Right cardiac atrium (tissue), 5 donors: Measurements from ENCODE around the gene MAP3K13. TPM values are rescaled to one million over a fixed set of nuclear protein-coding genes. Genes with fewer than 3 reads are reported as not detected.
"Not testable (repeated sequence)": the region's sequence is repeated elsewhere in the genome, so short reads cannot be mapped to it uniquely, and the experiment has no call there.

Source experiments
- ATAC-seq, 2 donors: fragments of 200-7000 bp; cut with Tn5 transposase; one replicate each; pipeline versions ENCODE4 v1.8.0 to v1.9.1; 2020; ENCODE audit warnings: moderate library complexity in 2 of 2, mild to moderate bottlenecking in 1 of 2
- DNase-seq, 3 donors: peaks; one replicate each; pipeline ENCODE4 v3.0.0-alpha.2; 2020
- H3K27ac ChIP-seq: one replicate; pipeline ENCODE4 v1.5.1; 2013; ENCODE audit warnings: mild to moderate bottlenecking, low read length, control low read depth, moderate library complexity
- H3K27me3 ChIP-seq: one replicate; pipeline ENCODE4 v1.6.1; 2013; ENCODE audit not compliant: control insufficient read depth, insufficient read depth
- H3K4me1 ChIP-seq: one replicate; pipeline ENCODE4 v1.6.1; 2013; ENCODE audit warnings: low read length; ENCODE audit not compliant: control insufficient read depth, insufficient read depth
- H3K4me3 ChIP-seq: one replicate; pipeline ENCODE4 v1.5.1; 2013; ENCODE audit warnings: low read length, control low read depth
- H3K9me3 ChIP-seq: one replicate; pipeline ENCODE4 v1.6.1; 2013; ENCODE audit warnings: low read length; ENCODE audit not compliant: control insufficient read depth
- WGBS: extraction: QIAGEN DNeasy Blood & Tissue Kit; methylation state at CpG from one replicate; pipeline ENCODE4 v1.1.7; 2013; 5-methylcytosine and 5-hydroxymethylcytosine counted together
- intact Hi-C, 4 donors: fragments of 100-400 bp; cut with DNase I; formaldehyde crosslinking; loops; one replicate each; pipeline versions ENCODE4 v1.11.0 to v1.14.0; 2022 to 2023
- polyA plus RNA-seq: library from polyadenylated mRNA; stranded (reverse); fragments of 200-250 nt; gene quantifications from one replicate; pipeline ENCODE4 v1.2.3, GENCODE V29; 2013
- total RNA-seq, 4 donors: library from RNA; stranded (reverse); fragmentation: NEBNext Ultra II Directional; extraction: Animal tissue kit (Norgen Biotek cat#: 25700); gene quantifications; one replicate each; pipeline ENCODE4 v1.2.1, GENCODE V29; 2021
- donor health status: healthy with polysubstance abuse.
- donor health status: DM: no; HTN: yes; CAD: no.
- donor health status: DM: no; HTN: no; CAD: no.
- donor health status: DM: no; HTN: yes; CAD: no; lungs with severe emphysema.
- donor health status: DM: yes; HTN: yes; CAD: no.

Gene MAP3K13
- total and polyA plus RNA-seq, 5 donors: 10.8 to 18.5 (median 12.3) TPM

- DNase-seq, intact Hi-C loops, H3K27ac ChIP-seq, H3K9me3 ChIP-seq, H3K4me3 ChIP-seq, H3K27me3 ChIP-seq, H3K4me1 ChIP-seq, ATAC-seq: not testable (repeated sequence)
- WGBS: 94% methylated on average over 8 of the region's 8 CpGs
These were observed 88.5 kb downstream of the MAP3K13 start for GRCh38 chr3:185451432-185451831.

GRCh38 chr3:185457376-185457775 lies 94.4 kb downstream of the MAP3K13 start:
- no peaks in the 10 kb centered on the region for H3K4me1 ChIP-seq
- no peak overlapping the region for H3K27ac ChIP-seq
- H3K27me3 ChIP-seq: no peaks in the 10 kb centered on the region
- no peaks in the 10 kb centered on the region for H3K9me3 ChIP-seq
- H3K4me3 ChIP-seq: no peak overlapping the region
- DNase-seq (no peak), ATAC-seq (no peak)
- intact Hi-C loops: no loop called here
- WGBS: 73% methylated on average over 2 of the region's 2 CpGs

GRCh38 chr3:185460309-185460708 lies 97.4 kb downstream of the MAP3K13 start:
- Histone ChIP-seq H3K27me3 (no peaks in the 10 kb centered on the region), H3K4me1 (no peaks in the 10 kb centered on the region), H3K4me3 (no peak overlapping the region), H3K9me3 (no peaks in the 10 kb centered on the region), H3K27ac (no peak overlapping the region)
- 82% methylated on average over 5 of the region's 5 CpGs for WGBS
- ATAC-seq: no peak
- intact Hi-C loops: no loop called here
- no peak for DNase-seq

GRCh38 chr3:185460719-185461350 lies 97.9 kb downstream of the MAP3K13 start:
- DNase-seq: no peak
- Histone ChIP-seq H3K27me3 (no peaks in the 10 kb centered on the region), H3K4me3 (no peak overlapping the region), H3K27ac (no peak overlapping the region), H3K4me1 (no peaks in the 10 kb centered on the region), H3K9me3 (no peaks in the 10 kb centered on the region)
- intact Hi-C loops: no loop called here
- no peak for ATAC-seq
- 80% methylated on average over 6 of the region's 6 CpGs for WGBS

GRCh38 chr3:185465471-185465870 lies 102.5 kb downstream of the MAP3K13 start:
- Histone ChIP-seq H3K9me3 (no peaks in the 10 kb centered on the region), H3K27me3 (no peaks in the 10 kb centered on the region), H3K4me3 (no peak overlapping the region), H3K4me1 (no peaks in the 10 kb centered on the region), H3K27ac (no peak overlapping the region)
- 95% methylated on average over 9 of the region's 9 CpGs for WGBS
- no peak for ATAC-seq
- DNase-seq: no peak
- intact Hi-C loops: no loop called here

GRCh38 chr3:185466123-185466522 lies 103.2 kb downstream of the MAP3K13 start:
- intact Hi-C loops, DNase-seq, H3K27me3 ChIP-seq, H3K4me1 ChIP-seq, ATAC-seq, H3K27ac ChIP-seq, H3K4me3 ChIP-seq, H3K9me3 ChIP-seq: not testable (repeated sequence)
- WGBS: 95% methylated on average over 5 of the region's 5 CpGs

GRCh38 chr3:185469542-185469941 lies 106.6 kb downstream of the MAP3K13 start:
- Histone ChIP-seq H3K4me3 (no peak overlapping the region), H3K9me3 (no peaks in the 10 kb centered on the region), H3K27me3 (no peaks in the 10 kb centered on the region), H3K4me1 (no peaks in the 10 kb centered on the region), H3K27ac (no peak overlapping the region)
- WGBS: 84% methylated on average over 3 of the region's 3 CpGs
- DNase-seq: no peak
- no peak for ATAC-seq
- intact Hi-C loops: no loop called here

GRCh38 chr3:185470323-185470722 lies 107.4 kb downstream of the MAP3K13 start:
- H3K4me3 ChIP-seq: no peak overlapping the region
- H3K27me3 ChIP-seq: no peaks in the 10 kb centered on the region
- H3K4me1 ChIP-seq: no peaks in the 10 kb centered on the region
- H3K27ac ChIP-seq: no peak overlapping the region
- ATAC-seq (no peak), DNase-seq (no peak)
- WGBS: 74% methylated on average over 3 of the region's 3 CpGs
- no peaks in the 10 kb centered on the region for H3K9me3 ChIP-seq
- intact Hi-C loops: no loop called here

GRCh38 chr3:185473290-185473815 lies 110.4 kb downstream of the MAP3K13 start:
- no peaks in the 10 kb centered on the region for H3K9me3 ChIP-seq
- intact Hi-C loops: no loop called here
- DNase-seq (no peak), ATAC-seq (no peak)
- no peak overlapping the region for H3K4me3 ChIP-seq
- no peaks in the 10 kb centered on the region for H3K27me3 ChIP-seq
- WGBS: 93% methylated on average over 15 of the region's 15 CpGs
- H3K27ac ChIP-seq: no peak overlapping the region
- no peaks in the 10 kb centered on the region for H3K4me1 ChIP-seq

GRCh38 chr3:185474922-185475321 lies 112.0 kb downstream of the MAP3K13 start:
- ATAC-seq, H3K27me3 ChIP-seq, H3K4me3 ChIP-seq, H3K4me1 ChIP-seq, H3K9me3 ChIP-seq, H3K27ac ChIP-seq, DNase-seq, intact Hi-C loops: not testable (repeated sequence)
- 96% methylated on average over 6 of the region's 6 CpGs for WGBS

GRCh38 chr3:185477316-185477715 lies 114.4 kb downstream of the MAP3K13 start:
- Histone ChIP-seq H3K27ac (no peak overlapping the region), H3K9me3 (no peaks in the 10 kb centered on the region), H3K4me1 (no peaks in the 10 kb centered on the region), H3K4me3 (no peak overlapping the region), H3K27me3 (no peaks in the 10 kb centered on the region)
- intact Hi-C loops: no loop called here
- DNase-seq (no peak), ATAC-seq (no peak)
- WGBS: 82% methylated on average over 3 of the region's 3 CpGs
